Prostate gland (tissue), 2 donors: Measurements from ENCODE around the gene CYB561A3. TPM values are rescaled to one million over a fixed set of nuclear protein-coding genes. Genes with fewer than 3 reads are reported as not detected.

Source experiments
- DNase-seq: peaks from one replicate; pipeline ENCODE4 v3.0.0-alpha.2; 2019; ENCODE audit warnings: low spot score
- H3K27ac ChIP-seq, 2 donors: fragments of 200-600 bp; sonication (generic); 2 replicates each; pipeline ENCODE4 v1.5.1; 2017 to 2019
- H3K27me3 ChIP-seq: fragments of 200-600 bp; sonication (generic); replicated peaks from 2 replicates; pipeline ENCODE4 v1.5.1; 2019; ENCODE audit not compliant: insufficient read depth
- H3K36me3 ChIP-seq, 2 donors: fragments of 200-600 bp; sonication (generic); 1 replicate in 1 of 2; 2 replicates in 1 of 2; pipeline versions ENCODE4 v1.5.1 to v1.8.1; 2017 to 2019
- H3K4me1 ChIP-seq: fragments of 200-600 bp; sonication (generic); replicated peaks from 2 replicates; pipeline ENCODE4 v1.5.1; 2019
- H3K4me3 ChIP-seq, 2 donors: fragments of 200-600 bp; sonication (generic); 2 replicates each; pipeline ENCODE4 v1.5.1; 2017 to 2019
- H3K9me3 ChIP-seq: fragments of 200-600 bp; sonication (generic); 2 replicates; pipeline ENCODE4 v1.5.1; 2017
- POLR2A ChIP-seq: fragments of 450-650 bp; IDR thresholded peaks from one replicate; pipeline ENCODE4 v1.6.1; 2016; ENCODE audit warnings: antibody characterized with exemption, mild to moderate bottlenecking
- POLR2AphosphoS5 ChIP-seq: sonication (generic); formaldehyde crosslinking; IDR thresholded peaks from one replicate; pipeline ENCODE4 v1.6.1; 2017; ENCODE audit warnings: antibody characterized with exemption
- WGBS: methylation state at CpG from one replicate; pipeline ENCODE4 v1.1.5; 2018; 5-methylcytosine and 5-hydroxymethylcytosine counted together
- intact Hi-C: fragments of 100-400 bp; cut with DNase I; formaldehyde crosslinking; loops from one replicate; pipeline ENCODE4 v1.14.2; 2022
- total RNA-seq, 2 donors: library from RNA; depleted of rRNA; stranded (reverse); fragments of >200 nt; gene quantifications; one replicate each; pipeline ENCODE4 v1.1.0, GENCODE V29; 2016
- TF ChIP-seq, protein P1 (sequence below), 4 experiments: fragments of 200-600 bp in 2 of 4; fragments of 450-650 bp in 2 of 4; sonication (generic) in 2 of 4; IDR thresholded peaks; 1 replicate in 3 of 4; 2 replicates in 1 of 4; pipeline ENCODE4 v1.5.1; 2016 to 2019; ENCODE audit warnings: antibody characterized with exemption in 4 of 4, mild to moderate bottlenecking in 2 of 4, moderate library complexity in 2 of 4

CYB561A3 gene
- total RNA-seq, 2 donors from 2014 or later: 51.6 to 79.1 TPM

DNA sequence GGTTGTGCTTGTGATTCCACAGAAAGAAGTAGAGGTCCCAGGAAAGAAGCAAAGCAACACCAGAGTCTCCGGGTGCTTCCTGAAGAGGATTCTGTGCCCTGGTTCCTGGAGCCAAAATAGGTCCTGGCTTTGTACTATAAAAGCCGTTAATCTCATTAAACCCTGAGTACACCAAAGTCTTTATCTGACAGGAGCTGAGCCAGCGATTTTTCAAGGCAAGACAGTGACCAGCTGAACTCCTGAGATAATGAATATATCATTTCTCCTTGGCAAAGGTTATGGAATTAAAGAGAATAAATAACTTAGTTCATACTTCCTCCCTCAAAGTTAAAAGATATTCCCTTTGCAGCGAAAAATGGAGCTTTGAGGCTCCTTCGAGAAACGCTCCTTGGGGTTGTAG is 5.7 kb upstream of the CYB561A3 start:
- peaks cover 13% of the 10 kb centered on the region for H3K4me1 ChIP-seq
- peaks cover 0 to 6% of the 10 kb centered on the region in 2 donors for H3K36me3 ChIP-seq
- no peaks in the 10 kb centered on the region for H3K27me3 ChIP-seq
- intact Hi-C loops: no loop called here
- peak overlapping the region; percentile 48 to 56 for H3K27ac ChIP-seq
- no peaks in the 10 kb centered on the region for H3K9me3 ChIP-seq
- peak; percentile 50 for TF ChIP-seq POLR2AphosphoS5
- TF ChIP-seq, protein P1, sequence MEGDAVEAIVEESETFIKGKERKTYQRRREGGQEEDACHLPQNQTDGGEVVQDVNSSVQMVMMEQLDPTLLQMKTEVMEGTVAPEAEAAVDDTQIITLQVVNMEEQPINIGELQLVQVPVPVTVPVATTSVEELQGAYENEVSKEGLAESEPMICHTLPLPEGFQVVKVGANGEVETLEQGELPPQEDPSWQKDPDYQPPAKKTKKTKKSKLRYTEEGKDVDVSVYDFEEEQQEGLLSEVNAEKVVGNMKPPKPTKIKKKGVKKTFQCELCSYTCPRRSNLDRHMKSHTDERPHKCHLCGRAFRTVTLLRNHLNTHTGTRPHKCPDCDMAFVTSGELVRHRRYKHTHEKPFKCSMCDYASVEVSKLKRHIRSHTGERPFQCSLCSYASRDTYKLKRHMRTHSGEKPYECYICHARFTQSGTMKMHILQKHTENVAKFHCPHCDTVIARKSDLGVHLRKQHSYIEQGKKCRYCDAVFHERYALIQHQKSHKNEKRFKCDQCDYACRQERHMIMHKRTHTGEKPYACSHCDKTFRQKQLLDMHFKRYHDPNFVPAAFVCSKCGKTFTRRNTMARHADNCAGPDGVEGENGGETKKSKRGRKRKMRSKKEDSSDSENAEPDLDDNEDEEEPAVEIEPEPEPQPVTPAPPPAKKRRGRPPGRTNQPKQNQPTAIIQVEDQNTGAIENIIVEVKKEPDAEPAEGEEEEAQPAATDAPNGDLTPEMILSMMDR (IDR thresholded peaks at IDR 0.05): no peak
- WGBS: 22% methylated on average over 6 of the region's 6 CpGs
- H3K4me3 ChIP-seq: no peak overlapping the region
- DNase-seq: no peak

DNA sequence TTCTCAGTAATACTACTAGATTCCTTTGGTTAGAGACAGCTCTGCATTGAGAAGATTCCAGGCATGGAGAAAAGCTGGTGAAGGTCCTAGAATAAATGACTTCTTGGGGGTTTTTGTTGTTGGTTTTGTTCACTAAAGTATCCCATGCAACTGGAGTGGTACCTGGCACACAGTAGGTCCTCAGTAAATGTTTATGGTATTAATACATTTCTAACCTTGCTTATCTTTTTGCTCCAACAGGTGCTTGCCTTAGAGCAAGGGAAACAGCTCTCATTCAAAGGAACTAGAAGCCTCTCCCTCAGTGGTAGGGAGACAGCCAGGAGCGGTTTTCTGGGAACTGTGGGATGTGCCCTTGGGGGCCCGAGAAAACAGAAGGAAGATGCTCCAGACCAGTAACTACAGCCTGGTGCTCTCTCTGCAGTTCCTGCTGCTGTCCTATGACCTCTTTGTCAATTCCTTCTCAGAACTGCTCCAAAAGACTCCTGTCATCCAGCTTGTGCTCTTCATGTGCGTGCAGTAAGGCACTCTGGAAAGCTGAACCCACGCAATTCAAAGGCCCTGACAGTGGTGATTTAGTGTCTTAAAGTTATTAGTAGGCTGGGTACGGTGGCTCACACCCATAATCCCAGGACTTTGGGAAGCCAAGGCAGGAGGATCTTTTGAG is 2.5 kb upstream of the CYB561A3 start:
- intact Hi-C loops: no loop called here
- no peak overlapping the region for H3K27ac ChIP-seq
- WGBS: 84% methylated on average over 5 of the region's 5 CpGs
- no peak for DNase-seq
- H3K4me3 ChIP-seq: no peak overlapping the region
- no peak for TF ChIP-seq POLR2A
- TF ChIP-seq POLR2AphosphoS5: no peak
- TF ChIP-seq, protein P1 (IDR thresholded peaks at IDR 0.05): no peak
- H3K4me1 ChIP-seq: peaks cover 16% of the 10 kb centered on the region
- H3K36me3 ChIP-seq: peaks cover 0 to 6% of the 10 kb centered on the region in 2 donors
- H3K9me3 ChIP-seq: no peaks in the 10 kb centered on the region
- no peaks in the 10 kb centered on the region for H3K27me3 ChIP-seq

DNA sequence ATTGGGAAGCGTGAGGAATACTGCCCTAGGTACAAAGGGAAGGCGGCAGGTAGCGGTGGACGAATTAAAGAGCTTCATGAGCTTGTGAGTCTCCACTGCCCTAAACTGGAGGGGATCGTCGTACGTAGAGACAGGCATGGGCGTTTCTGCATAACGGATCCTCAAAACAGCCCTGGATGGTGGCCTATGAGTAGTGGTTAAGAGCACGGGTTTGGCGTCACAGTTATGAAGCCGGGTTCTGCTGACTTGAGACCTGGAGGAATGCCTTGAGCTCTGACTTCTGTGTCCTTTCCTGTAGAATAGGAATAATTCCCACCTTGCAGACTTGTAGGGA is 827 bp upstream of the CYB561A3 start:
- Histone ChIP-seq H3K4me1 (peaks cover 11% of the 10 kb centered on the region), H3K27ac (peak overlapping the region; percentile 96 to 97), H3K4me3 (peak overlapping the region; percentile 52 to 63), H3K9me3 (no peaks in the 10 kb centered on the region), H3K36me3 (no peaks in the 10 kb centered on the region), H3K27me3 (no peaks in the 10 kb centered on the region)
- 1% methylated on average over 12 of the region's 12 CpGs for whole genome bisulfite sequencing
- no peak for DNase-seq
- intact Hi-C loops: no loop called here
- TF ChIP-seq POLR2AphosphoS5 (no peak), POLR2A (no peak)
- TF ChIP-seq, protein P1 (IDR thresholded peaks at IDR 0.05): no peak

DNA sequence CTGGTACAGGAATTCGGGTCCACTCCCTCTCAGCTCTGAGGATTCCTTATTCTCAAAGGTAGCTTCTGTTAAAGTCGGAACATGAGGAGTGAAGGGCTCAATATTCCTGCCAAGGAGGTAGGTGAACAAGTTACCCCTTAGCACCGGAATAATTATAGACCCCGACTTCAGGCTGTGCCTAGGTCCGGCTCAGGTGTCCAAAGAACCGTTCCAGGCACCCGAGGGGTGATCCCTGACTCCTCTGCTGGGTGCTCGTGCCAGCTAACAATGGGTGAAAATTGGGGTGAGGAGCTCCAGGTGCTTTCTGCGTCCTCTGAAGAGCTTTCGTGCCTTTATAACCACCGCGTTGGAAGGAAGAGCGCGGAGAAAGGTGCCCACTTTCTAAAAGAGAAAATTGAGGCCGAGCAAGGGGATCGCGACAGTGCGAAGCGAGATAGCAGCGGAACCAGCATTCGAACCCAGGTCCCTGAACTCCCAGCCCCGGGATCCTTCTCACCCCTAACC is 393 bp downstream of the CYB561A3 start:
- WGBS: 3% methylated on average over 22 of the region's 22 CpGs
- Histone ChIP-seq H3K4me1 (peaks cover 6% of the 10 kb centered on the region), H3K27me3 (no peaks in the 10 kb centered on the region), H3K9me3 (no peaks in the 10 kb centered on the region), H3K36me3 (no peaks in the 10 kb centered on the region), H3K4me3 (peak overlapping the region; percentile 52 to 63), H3K27ac (peak overlapping the region; percentile 96 to 97)
- no peak for DNase-seq
- intact Hi-C loops: no loop called here
- no peak for TF ChIP-seq POLR2A
- TF ChIP-seq, protein P1 (IDR thresholded peaks at IDR 0.05): no peak
- no peak for TF ChIP-seq POLR2AphosphoS5

DNA sequence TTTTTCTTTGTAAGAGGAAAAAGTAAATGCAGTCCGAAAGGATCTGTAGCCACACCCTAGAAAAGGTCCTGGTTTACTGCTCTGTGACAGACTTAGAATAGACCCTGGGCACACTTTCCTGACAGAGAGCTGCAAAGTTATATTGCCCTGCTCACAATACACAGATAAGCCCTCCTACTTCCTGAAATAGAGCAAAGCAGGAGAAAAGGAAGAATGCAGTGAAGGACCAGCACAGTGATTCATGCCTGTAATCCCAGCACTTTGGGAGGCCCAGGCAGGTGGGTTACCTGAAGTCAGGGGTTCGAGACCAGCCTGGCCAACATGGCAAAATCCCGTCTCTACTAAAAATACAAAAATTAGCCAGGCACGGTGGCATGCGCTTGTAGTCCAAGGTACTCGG is 2.2 kb downstream of the CYB561A3 start:
- Histone ChIP-seq H3K27me3 (no peaks in the 10 kb centered on the region), H3K27ac (no peak overlapping the region), H3K9me3 (no peaks in the 10 kb centered on the region), H3K4me1 (peaks cover 4% of the 10 kb centered on the region), H3K36me3 (no peaks in the 10 kb centered on the region), H3K4me3 (no peak overlapping the region)
- WGBS: 86% methylated on average over 6 of the region's 6 CpGs
- intact Hi-C loops: no loop called here
- DNase-seq: no peak
- TF ChIP-seq POLR2AphosphoS5 (no peak), POLR2A (no peak)
- TF ChIP-seq, protein P1 (IDR thresholded peaks at IDR 0.05): no peak
